CD14-positive monocyte (primary cell): ENCODE measurements around the gene DYRK1B. TPM values are rescaled to one million over a fixed set of nuclear protein-coding genes. Genes with fewer than 3 reads are reported as not detected.

Experiments
- DNase-seq, 3 donors: peaks; one replicate each; pipeline ENCODE4 v3.0.0-alpha.2; 2011 to 2022
- H2AFZ ChIP-seq: 2 replicates; pipeline ENCODE4 v1.6.0; 2012; ENCODE audit warnings: mild to moderate bottlenecking, low read depth, low read length, inconsistent platforms; ENCODE audit not compliant: insufficient read depth, poor library complexity, severe bottlenecking
- H3K27ac ChIP-seq, 2 donors: 1 replicate in 1 of 2; 2 replicates in 1 of 2; pipeline ENCODE4 v1.5.1; 2012 to 2013; ENCODE audit warnings: low read length in 2 of 2, control low read depth in 1 of 2, inconsistent platforms in 1 of 2, low read depth in 1 of 2, mild to moderate bottlenecking in 1 of 2
- H3K27me3 ChIP-seq, 2 donors: one replicate each; pipeline versions ENCODE4 v1.6.0 to v1.6.1; 2011 to 2013; ENCODE audit warnings: low read length in 2 of 2; ENCODE audit not compliant: control insufficient read depth in 2 of 2, insufficient read depth in 2 of 2
- H3K36me3 ChIP-seq, 2 donors: replicated peaks in 1 of 2; 1 replicate in 1 of 2; 2 replicates in 1 of 2; pipeline versions ENCODE4 v1.5.1 to v1.6.1; 2012 to 2013; ENCODE audit warnings: low read length in 2 of 2, control low read depth in 1 of 2, inconsistent platforms in 1 of 2, mild to moderate bottlenecking in 1 of 2; ENCODE audit not compliant: insufficient read depth in 2 of 2, control insufficient read depth in 1 of 2
- H3K4me1 ChIP-seq, 2 donors: 1 replicate in 1 of 2; 2 replicates in 1 of 2; pipeline versions ENCODE4 v1.5.1 to v1.6.1; 2012 to 2013; ENCODE audit warnings: low read length in 2 of 2, control low read depth in 1 of 2, inconsistent platforms in 1 of 2, mild to moderate bottlenecking in 1 of 2, moderate library complexity in 1 of 2; ENCODE audit not compliant: insufficient read depth in 2 of 2, control insufficient read depth in 1 of 2
- H3K4me2 ChIP-seq: replicated peaks from 2 replicates; pipeline ENCODE3; 2012; ENCODE audit warnings: low read length, moderate library complexity, mild to moderate bottlenecking; ENCODE audit not compliant: poor library complexity, severe bottlenecking; ENCODE audit errors: extremely low read depth
- H3K4me3 ChIP-seq, 3 experiments: fragments of 200-600 bp in 1 of 3; sonication (generic) in 1 of 3; replicated peaks in 1 of 3; 1 replicate in 2 of 3; 2 replicates in 1 of 3; pipeline ENCODE4 v1.5.1; 2011 to 2013; ENCODE audit warnings: low read length in 3 of 3, mild to moderate bottlenecking in 3 of 3, control low read depth in 2 of 3, low read depth in 2 of 3, inconsistent platforms in 1 of 3, moderate library complexity in 1 of 3
- H3K79me2 ChIP-seq: 2 replicates; pipeline ENCODE4 v1.6.0; 2012; ENCODE audit warnings: mild to moderate bottlenecking, control low read depth, inconsistent platforms, low read length, moderate library complexity; ENCODE audit not compliant: insufficient read depth
- H3K9ac ChIP-seq: 2 replicates; pipeline ENCODE4 v1.6.0; 2017; ENCODE audit warnings: low read length, mild to moderate bottlenecking; ENCODE audit not compliant: insufficient read depth, poor library complexity, severe bottlenecking
- H3K9me3 ChIP-seq, 2 donors: replicated peaks in 1 of 2; 1 replicate in 1 of 2; 2 replicates in 1 of 2; pipeline versions ENCODE4 v1.5.1 to v1.6.1; 2012 to 2013; ENCODE audit warnings: low read length in 2 of 2, control low read depth in 1 of 2; ENCODE audit not compliant: control insufficient read depth in 1 of 2, insufficient read depth in 1 of 2
- H4K20me1 ChIP-seq: 2 replicates; pipeline ENCODE4 v1.6.0; 2012; ENCODE audit warnings: mild to moderate bottlenecking, low read length, control low read depth, moderate library complexity; ENCODE audit not compliant: insufficient read depth
- H3K27ac Mint-ChIP-seq, 7 donors: one replicate each; pipeline ENCODE4 v1.8.0; 2020; ENCODE audit warnings: mild to moderate bottlenecking in 7 of 7, mixed read lengths in 7 of 7, moderate library complexity in 6 of 7, inconsistent platforms in 2 of 7
- H3K27me3 Mint-ChIP-seq, 3 donors: one replicate each; pipeline ENCODE4 v1.8.0; 2021 to 2022; ENCODE audit warnings: low read depth in 3 of 3, mild to moderate bottlenecking in 3 of 3, mixed read lengths in 3 of 3, moderate library complexity in 3 of 3, inconsistent platforms in 1 of 3
- H3K36me3 Mint-ChIP-seq, 2 donors: one replicate each; pipeline ENCODE4 v1.8.0; 2020; ENCODE audit warnings: mixed read lengths in 2 of 2, inconsistent platforms in 1 of 2, mild to moderate bottlenecking in 1 of 2
- H3K4me1 Mint-ChIP-seq: one replicate; pipeline ENCODE4 v1.8.0; 2020; ENCODE audit warnings: mild to moderate bottlenecking, mixed read lengths
- H3K4me3 Mint-ChIP-seq, 2 donors: one replicate each; pipeline ENCODE4 v1.8.0; 2020; ENCODE audit warnings: mild to moderate bottlenecking in 2 of 2, mixed read lengths in 2 of 2, moderate library complexity in 1 of 2
- H3K9me3 Mint-ChIP-seq, 7 donors: one replicate each; pipeline ENCODE4 v1.8.0; 2020 to 2022; ENCODE audit warnings: mixed read lengths in 7 of 7, mild to moderate bottlenecking in 6 of 7, moderate library complexity in 6 of 7, inconsistent platforms in 2 of 7
- CTCF ChIP-seq: fragments of 200-600 bp; IDR thresholded peaks from one replicate; pipeline ENCODE4 v1.8.0; 2022; ENCODE audit warnings: antibody characterized with exemption, mild to moderate bottlenecking
- WGBS: methylation state at CpG from one replicate; pipeline ENCODE4 v1.1.5; 2013; ENCODE audit warnings: missing lambda C conversion rate; ENCODE audit not compliant: insufficient coverage; 5-methylcytosine and 5-hydroxymethylcytosine counted together
- intact Hi-C, 2 donors: fragments of 100-400 bp; cut with micrococcal nuclease; formaldehyde crosslinking; loops; one replicate each; pipeline versions ENCODE4 v1.15.0 to v1.15.1; 2023
- polyA plus RNA-seq, 3 donors: library from polyadenylated mRNA; depleted of rRNA in 1 of 3; unstranded in 2 of 3; stranded (reverse) in 1 of 3; fragments of 300-500 nt in 2 of 3; fragments of >200 nt in 1 of 3; fragmentation: Illumina TruSeq in 2 of 3; gene quantifications; 1 replicate in 2 of 3; 2 replicates in 1 of 3; pipeline ENCODE4 v1.2.3, GENCODE V29; 2012 to 2021

The DYRK1B gene
- polyA plus RNA-seq, 3 donors, result 4.2 to 13.6 (median 6.5) TPM

DNA sequence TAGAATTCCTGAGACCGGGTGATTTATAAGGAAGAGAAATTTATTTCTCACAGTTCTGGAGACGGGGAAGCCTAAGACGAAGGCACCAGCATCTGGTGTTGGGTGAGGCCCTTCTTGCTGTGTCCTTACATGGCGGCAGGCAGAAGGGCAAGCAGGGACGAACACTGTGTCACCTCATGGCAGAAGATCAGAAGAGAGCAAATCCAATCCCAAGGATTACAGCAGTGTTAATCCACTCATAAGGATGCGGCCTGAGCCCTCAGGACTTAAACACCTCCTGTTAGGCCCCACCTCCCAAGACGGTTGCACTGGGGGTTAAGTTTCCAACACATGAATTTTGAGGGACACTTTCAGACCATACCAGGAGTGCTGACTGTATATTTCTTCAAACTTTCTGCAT, 18.9 kb upstream of the DYRK1B start:
- H3K27me3 ChIP-seq, result no peaks in the 10 kb centered on the region
- H2AFZ ChIP-seq, result no peak overlapping the region
- WGBS, result 92% methylated on average over 6 of the region's 7 CpGs
- H3K4me3 ChIP-seq, result no peak overlapping the region
- no peaks in the 10 kb centered on the region for H3K9me3 ChIP-seq
- H3K36me3 Mint-ChIP-seq, result no peaks in the 10 kb centered on the region
- no peaks in the 10 kb centered on the region for H3K36me3 ChIP-seq
- TF ChIP-seq CTCF, result no peak
- no peaks in the 10 kb centered on the region for H4K20me1 ChIP-seq
- no peak for DNase-seq
- no peak overlapping the region for H3K27ac ChIP-seq
- intact Hi-C loops, result no loop called here
- H3K9me3 Mint-ChIP-seq, result no peaks in the 10 kb centered on the region
- H3K4me1 Mint-ChIP-seq, result no peaks in the 10 kb centered on the region
- no peak overlapping the region for H3K4me2 ChIP-seq
- peaks cover 2 to 16% (median 2%) of the 10 kb centered on the region in 3 donors for H3K27me3 Mint-ChIP-seq
- H3K79me2 ChIP-seq, result no peaks in the 10 kb centered on the region
- no peaks in the 10 kb centered on the region for H3K4me1 ChIP-seq
- no peak overlapping the region for H3K27ac Mint-ChIP-seq
- no peak overlapping the region for H3K4me3 Mint-ChIP-seq
- H3K9ac ChIP-seq, result no peak overlapping the region

- Histone ChIP-seq H3K4me3 (no peak overlapping the region), H3K79me2 (peaks cover 3% of the 10 kb centered on the region), H3K9me3 (no peaks in the 10 kb centered on the region), H3K27me3 (no peaks in the 10 kb centered on the region), H3K9ac (no peak overlapping the region), H3K4me1 (peaks cover 11 to 16% of the 10 kb centered on the region in 2 donors), H2AFZ (no peak overlapping the region), H3K4me2 (no peak overlapping the region), H3K36me3 (no peaks in the 10 kb centered on the region), H3K27ac (no peak overlapping the region), H4K20me1 (no peaks in the 10 kb centered on the region)
- WGBS, result 69% methylated on average over 2 of the region's 2 CpGs
- H3K27ac Mint-ChIP-seq, result no peak overlapping the region
- no peaks in the 10 kb centered on the region for H3K36me3 Mint-ChIP-seq
- H3K27me3 Mint-ChIP-seq, result peaks cover 1 to 7% (median 2%) of the 10 kb centered on the region in 3 donors
- peaks cover 12% of the 10 kb centered on the region for H3K4me1 Mint-ChIP-seq
- H3K9me3 Mint-ChIP-seq, result no peaks in the 10 kb centered on the region
- no peak for TF ChIP-seq CTCF
- no peak for DNase-seq
- no peak overlapping the region for H3K4me3 Mint-ChIP-seq
- intact Hi-C loops, result no loop called here
Measured at GRCh38 chr19:39850892-39851291, 16.9 kb upstream of the DYRK1B start.
